HG03175 (cell line): Measurements from ENCODE around the gene SHB.

ENCODE experiments used
- ATAC-seq: cut with Tn5 transposase; IDR thresholded peaks from one replicate; pipeline ENCODE4 v1.9.1; 2021; ENCODE audit warnings: mild to moderate bottlenecking, moderate library complexity; ENCODE audit not compliant: unreplicated experiment

The SHB gene

GRCh38 chr9:37994639-37995347 lies 74.2 kb downstream of the SHB start:
- peak; percentile 80 for ATAC-seq

DNA sequence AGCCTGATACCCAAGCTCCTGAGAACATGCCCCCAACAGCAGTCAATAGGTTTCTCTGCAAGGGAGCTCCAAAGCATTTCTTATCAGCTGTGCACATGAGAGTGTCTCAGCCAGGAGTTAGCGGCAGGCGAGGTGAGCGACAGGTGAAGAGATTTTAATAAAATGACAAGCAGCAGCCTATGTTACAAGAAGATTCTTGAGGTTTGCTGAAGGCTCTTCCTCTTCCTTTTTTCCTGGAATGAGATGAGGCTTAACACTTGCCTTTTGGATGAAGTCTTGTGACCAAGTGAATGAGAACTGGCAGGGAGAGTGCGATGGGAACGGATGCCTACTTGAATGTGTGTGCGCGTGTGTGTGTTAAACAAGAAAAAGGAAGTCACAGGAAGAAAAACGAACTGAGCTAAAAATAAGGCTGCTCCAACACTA lies 76.1 kb downstream of the SHB start:
- ATAC-seq = no peak

DNA sequence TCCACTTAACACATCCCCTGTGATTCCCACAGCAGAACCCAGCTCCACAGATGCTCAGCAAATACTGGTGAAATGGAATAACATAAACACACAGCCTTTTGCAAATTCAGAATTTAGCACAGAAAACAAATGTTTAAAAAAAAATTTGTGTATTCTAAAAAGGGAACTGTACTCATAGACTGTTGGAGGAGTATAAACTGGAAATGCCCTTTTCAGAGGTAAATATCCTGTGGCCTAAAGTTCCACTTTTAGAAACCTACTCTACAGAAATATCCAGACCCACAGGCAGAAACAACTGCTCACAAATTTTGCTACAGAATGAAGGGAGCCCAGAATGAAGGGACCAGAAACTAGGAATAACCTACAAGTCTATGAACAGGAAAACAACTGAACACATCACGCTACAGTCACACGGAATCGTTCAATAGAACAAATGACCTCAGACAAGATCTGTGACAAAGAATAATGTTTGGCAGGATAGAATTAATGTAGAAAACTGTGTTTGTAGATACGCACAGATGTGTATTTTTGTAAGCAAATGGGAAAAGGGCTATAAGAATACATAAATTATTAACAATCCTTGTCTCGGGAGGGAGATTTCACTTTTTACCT lies 78.5 kb downstream of the SHB start:
- no peak for ATAC-seq

DNA sequence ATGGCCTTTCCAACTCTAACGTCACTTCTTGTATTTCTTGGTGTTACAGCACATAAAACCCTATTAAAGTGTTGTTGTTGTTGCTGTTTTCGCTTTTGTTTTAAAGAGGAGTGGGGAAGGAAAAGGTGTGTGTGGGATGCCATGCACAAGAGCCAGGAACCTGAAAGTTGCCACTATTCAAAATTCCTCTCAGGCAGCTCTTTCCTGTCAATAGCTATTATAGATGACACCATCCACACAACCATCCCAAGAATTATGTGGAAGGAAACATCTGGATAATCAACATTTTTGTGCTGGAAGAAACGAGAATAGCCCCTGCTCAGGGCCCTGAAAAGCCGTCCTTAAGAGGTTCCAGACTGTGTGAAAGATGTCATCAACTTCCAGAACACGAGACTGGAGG lies 79.3 kb downstream of the SHB start:
- ATAC-seq = no peak

- ATAC-seq = no peak
These were observed 80.4 kb downstream of the SHB start for GRCh38 chr9:37988602-37989001.

DNA sequence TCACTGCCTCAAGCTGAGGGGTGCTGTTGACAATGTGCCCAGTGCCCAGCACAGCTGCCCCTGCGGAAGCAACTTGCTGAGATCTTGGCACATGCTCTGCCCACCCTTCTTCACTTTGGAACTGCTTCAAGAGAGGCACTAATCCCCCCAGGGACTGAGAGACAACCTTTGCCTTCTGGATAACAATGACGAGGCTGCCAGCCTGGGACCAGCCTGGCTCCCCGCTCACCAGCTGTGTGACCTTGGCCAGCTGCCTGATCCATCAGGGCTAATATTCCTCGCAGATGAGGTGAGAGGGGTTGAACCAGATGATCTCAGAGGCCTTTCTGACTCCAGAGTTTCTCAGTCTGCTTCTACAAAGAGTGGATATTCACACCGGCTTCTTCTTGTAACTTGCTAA lies 81.0 kb downstream of the SHB start:
- no peak for ATAC-seq

DNA sequence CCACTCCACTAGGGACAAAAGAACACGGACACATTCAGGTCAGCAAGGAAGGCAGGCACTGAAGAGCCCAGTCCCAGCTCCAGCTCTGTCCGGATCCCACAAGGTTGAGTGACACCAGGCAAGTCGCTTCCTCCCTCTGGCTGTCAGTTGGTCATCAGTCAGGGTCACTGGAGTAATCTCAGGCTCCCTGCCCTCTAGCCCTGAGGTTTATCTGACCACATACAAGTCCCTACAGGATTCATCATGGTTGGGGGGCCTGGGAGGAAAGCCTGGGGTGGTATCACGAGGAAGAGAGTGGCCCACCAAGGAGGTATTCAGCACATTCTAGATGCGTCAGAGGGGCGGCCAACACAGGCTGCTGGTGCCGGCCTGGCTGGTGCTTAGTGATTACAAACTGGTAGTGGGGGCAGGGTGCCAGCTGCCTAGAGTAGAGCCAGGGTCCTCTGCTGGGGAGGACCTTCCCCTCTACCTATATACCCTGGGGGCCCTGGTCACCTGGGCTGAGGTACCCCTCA lies 81.5 kb downstream of the SHB start:
- ATAC-seq = no peak

DNA sequence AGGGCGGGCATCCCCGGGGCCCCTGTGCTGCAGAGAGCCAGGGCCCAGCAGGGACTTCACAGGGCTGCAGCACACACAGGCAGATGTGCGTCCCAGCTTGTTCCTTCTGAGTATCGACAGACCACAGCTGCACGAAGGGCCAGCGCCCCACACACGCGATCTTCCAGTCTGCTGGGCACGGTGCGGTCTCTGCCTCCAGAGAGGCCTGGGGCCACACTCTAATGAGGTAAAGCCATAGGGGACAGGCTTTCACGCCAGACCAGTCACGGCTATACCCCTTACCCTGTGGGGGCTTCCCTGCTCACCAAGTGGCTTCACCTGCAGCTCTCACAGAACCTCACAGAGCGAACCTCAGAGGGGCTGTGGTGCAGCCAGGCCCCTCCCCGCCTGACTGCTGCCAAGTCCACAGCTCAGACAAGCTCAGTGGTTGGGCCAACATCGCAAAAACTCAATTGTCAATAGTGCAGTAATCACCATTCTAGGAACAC lies 82.2 kb downstream of the SHB start:
- ATAC-seq = no peak

DNA sequence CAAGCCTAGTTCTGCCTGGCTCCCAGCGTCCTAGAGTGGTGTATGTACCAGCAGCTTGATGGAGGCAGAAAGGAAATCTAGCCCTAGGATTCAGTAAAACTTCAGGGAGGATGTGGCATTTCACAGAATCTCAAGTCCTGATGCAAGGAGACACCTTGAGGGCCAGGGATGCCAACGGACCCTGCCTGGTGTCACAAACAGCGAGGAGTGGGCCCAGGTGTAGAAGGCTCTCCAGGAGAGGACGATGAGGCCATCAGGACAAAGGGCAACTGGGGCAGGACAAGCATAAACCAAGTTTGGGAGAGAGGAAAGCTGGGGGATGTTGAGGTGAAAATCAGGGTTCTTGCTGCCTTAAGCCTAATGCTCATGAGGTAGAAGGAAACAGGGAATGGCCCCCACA lies 83.0 kb downstream of the SHB start:
- no peak for ATAC-seq

DNA sequence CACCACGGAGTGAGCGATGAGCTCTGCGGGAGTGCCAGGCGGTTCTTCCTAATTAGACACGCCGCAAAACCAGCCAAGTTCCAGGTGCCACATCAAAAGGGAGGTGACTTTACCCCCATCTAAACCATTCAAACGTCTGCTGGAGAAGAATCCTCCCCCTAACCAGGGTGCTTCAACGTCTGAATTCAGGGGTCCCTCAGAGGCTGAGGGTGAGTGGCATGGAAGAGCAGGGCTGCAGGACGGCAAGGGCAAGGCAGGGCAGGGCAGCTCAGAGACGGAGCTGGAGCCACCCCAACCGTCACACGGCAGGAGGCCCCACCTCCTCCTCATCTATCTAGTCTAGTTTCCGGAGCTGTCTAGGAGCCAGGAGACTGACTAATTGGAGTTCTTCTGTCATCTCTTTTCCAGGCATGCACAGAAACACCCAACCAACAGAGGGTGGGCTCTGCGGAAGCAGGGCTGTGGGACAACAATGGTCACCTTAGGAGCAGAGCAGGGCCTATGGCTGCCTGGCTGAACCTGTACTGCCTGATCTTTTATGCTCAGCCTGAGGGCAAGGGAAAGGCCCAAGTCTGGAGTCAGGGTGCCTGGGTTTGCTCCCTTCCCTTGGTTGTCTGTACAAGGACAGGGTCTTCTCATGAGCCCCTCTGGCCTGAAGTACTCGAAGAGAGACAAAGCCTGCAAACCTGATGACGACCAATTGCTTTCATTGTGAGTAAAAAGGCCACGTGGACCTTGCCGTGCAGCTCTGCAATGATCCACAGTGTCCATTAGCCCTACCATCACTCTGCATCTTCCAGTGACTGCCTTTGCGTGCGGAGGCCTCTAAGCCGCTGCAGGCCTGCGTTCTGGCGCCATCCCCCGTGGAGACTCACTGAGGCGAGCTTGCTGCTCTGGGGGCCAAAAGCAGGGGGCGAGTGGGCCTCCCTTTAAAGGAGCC lies 84.1 kb downstream of the SHB start:
- no peak for ATAC-seq

DNA sequence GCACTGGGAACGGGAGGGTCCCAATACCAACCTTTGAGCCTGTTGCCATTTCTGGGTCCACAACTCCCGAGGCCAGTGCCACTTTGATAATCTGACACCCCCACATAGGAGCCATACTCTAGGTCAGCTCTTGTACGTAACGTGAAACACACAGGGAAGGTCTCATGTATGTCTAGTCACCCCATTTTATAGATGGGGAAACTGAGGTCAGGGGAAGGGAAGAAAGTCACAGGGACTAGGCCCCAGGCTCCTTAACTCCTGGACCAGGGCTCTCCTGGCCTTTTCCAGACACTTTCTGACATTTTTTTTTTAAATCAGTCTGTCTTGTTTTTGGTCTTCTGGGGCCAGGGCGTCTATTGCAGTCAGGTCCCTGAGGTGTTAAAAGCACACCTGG lies 84.8 kb downstream of the SHB start:
- no peak for ATAC-seq

DNA sequence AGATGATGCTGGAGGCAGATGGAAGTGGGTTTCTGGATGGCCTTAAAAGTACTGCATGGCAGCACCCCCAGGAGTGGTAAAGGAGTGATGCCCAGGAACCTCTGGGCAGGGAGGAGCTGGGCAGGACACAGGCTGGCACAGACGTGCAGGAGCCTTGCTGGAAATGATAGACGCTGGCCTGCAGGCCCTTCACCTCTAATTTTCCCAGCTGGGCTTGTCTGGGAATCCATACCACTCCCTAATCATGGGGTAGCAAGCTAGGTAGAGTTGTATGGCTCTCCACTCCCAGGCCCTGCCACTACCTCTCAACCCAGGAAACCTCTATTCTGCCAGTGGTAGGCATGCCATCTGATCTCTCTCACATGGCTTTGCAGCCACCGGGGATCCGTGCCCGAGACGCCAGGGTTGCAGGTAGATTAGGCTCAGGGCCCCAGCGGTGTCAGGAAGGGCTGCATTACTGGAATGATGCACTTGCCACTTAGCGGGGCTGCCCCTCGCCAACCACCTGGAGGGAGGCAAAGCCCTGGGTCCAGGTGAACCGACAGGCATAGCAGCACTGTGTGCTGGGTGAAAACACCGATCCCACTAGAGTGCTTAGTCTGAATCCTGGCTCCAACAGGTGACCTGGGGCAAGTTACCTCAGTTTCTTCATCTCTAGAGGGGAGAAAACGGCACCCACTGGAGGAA lies 85.5 kb downstream of the SHB start:
- ATAC-seq = no peak

DNA sequence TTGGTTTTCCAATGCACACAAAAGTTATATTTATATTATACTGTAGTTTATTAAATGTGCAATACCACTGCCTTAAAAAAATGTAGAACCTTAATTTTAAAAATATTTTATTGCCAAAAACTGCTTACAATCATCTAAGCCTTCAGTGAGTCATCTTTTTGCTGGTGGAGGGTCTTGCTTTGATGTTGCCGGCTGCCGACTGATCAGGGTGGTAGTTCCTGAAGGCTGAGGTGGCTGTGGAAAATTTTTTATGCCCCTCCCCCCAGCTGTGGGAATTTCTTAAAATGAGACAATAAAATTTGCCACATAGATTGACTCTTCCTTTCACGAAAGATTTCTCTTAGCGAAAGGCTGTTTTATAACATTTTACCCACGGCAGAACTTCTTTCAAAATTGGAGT lies 89.2 kb downstream of the SHB start:
- ATAC-seq = no peak

GRCh38 chr9:37978983-37979382 lies 90.0 kb downstream of the SHB start:
- ATAC-seq = no peak

DNA sequence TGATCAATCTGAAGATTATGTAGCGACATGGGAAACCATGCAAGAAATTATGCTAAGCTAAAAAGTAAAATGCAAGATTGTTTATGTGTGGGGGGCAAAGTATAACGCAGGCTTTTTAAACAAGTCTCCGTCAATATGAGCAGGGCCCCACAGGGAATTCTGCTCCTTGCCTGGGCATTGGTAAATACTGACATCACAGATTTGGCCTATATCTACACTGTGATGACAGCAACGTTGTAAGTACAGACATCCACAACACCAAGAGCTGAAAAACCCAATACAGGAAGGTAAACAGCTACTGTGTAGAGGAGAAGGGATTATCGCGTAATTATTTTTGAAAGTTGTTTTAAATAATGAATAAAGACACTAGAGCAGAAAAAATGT lies 90.6 kb downstream of the SHB start:
- no peak for ATAC-seq

GRCh38 chr9:37977851-37978480 lies 91.1 kb downstream of the SHB start:
- ATAC-seq = no peak

- ATAC-seq = no peak
These were observed 92.1 kb downstream of the SHB start for GRCh38 chr9:37976714-37977477.

DNA sequence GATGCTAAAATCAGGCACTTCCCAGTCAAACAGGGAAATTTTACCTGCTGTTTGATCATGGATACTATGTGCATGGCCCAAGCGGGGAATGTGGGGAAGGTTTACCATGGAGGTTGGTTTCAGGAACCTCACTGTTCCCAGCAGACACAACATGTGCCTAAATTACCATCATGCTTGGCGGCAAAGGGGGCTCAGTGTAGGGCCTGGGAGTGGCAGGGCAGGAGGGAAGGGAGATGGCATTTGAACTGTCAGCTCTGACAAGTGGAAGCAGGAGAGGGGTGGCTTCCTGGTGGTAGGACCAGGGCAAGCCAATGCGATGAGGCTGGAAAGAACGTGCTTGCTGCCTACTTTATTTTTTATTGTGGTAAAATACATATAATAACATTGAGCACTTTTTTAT lies 93.4 kb downstream of the SHB start:
- ATAC-seq = no peak

DNA sequence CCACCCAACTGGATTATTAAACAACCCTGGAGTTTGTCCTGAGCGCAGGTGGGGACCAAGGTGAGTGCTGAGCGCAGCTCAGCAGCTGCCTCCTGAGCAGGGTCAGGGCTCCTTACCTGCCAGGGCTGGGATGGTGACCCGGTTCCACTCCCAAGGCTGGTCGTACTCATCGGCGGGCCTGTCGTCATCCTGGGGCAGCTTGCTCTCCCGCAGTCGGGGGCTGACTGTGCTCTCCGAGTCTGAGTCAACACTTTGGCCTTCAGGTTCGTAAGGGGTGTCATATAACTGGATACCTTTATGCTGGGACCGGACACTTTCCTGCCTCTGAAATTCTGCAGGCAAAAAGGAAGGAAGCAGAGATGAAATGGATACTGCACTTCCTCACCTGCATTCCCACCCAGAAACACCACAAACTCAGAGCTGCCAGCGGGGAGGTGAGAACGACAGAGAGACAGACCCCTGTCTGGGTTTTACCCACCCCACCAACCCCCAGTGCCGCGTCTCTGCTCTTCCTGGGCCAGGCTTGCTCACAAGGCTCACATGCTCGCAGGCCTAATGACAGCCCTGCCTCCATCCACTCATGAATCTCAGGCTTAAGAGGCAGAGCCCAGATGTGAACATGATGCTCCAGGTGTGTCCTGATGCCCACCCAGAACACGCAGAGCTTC lies 94.4 kb downstream of the SHB start:
- ATAC-seq = no peak
